ENCODE measurements around the gene UQCR10.

GRCh38 chr22:29765905-29766631 is 1.1 kb upstream of the UQCR10 start:
- TF ChIP-seq POLR2A (IDR thresholded peaks at IDR 0.05) (no peak), CTCF (IDR thresholded peaks at IDR 0.05 in 4 of 5, conservative IDR thresholded peaks at IDR 0.05 in 1 of 5) (no peak)

All from gastrocnemius medialis (tissue), 4 donors.